Endothelial cell of umbilical vein (primary cell): ENCODE results near the gene ACOT11. TPM values are rescaled to one million over a fixed set of nuclear protein-coding genes. Genes with fewer than 3 reads are reported as not detected.

ENCODE experiments used
- BruUV-seq: library from RNA; stranded (reverse); fragments of 400-500 nt; replicated peaks from 2 replicates; lab custom pipeline; 2021; lab: Mats Ljungman, UMichigan
- CTCF ChIA-PET: fragments of 300-600, 350-600 bp; sonication (Branson Sonifier 250); formaldehyde crosslinking; loops from one replicate; lab custom pipeline; 2021; ENCODE audit warnings: antibody characterized with exemption, inconsistent platforms; lab: Charles Lee
- POLR2A ChIA-PET: fragments of 300-600, 350-600 bp; sonication (Branson Sonifier 250); formaldehyde crosslinking; loops from one replicate; lab custom pipeline; 2021; ENCODE audit warnings: antibody characterized with exemption, inconsistent platforms; lab: Charles Lee
- DNase-seq: peaks from one replicate; pipeline ENCODE4 v3.0.0-alpha.2; 2011; ENCODE audit warnings: low read depth, low spot score
- FAIRE-seq: peaks from 2 replicates; lab custom pipeline; 2011; peaks lifted over from hg19 to GRCh38; lab: Jason Lieb, UNC
- H2AFZ ChIP-seq: 2 replicates; pipeline ENCODE4 v1.6.0; 2012; ENCODE audit warnings: low read depth, low read length, control low read depth, inconsistent platforms
- H3K27ac ChIP-seq: 2 replicates; pipeline ENCODE4 v1.5.1; 2011; ENCODE audit warnings: low read depth, mild to moderate bottlenecking, control low read depth, low read length, moderate library complexity; ENCODE audit not compliant: insufficient read depth
- H3K27me3 ChIP-seq, 2 experiments: 2 replicates each; pipeline versions ENCODE4 v1.6.0 to v1.6.1; 2011; ENCODE audit warnings: low read length in 2 of 2, mixed read lengths in 1 of 2; ENCODE audit not compliant: control insufficient read depth in 2 of 2, insufficient read depth in 2 of 2
- H3K36me3 ChIP-seq, 2 experiments: 2 replicates in 1 of 2; 3 replicates in 1 of 2; pipeline ENCODE4 v1.5.1; 2011; ENCODE audit warnings: low read length in 2 of 2, mild to moderate bottlenecking in 1 of 2, moderate library complexity in 1 of 2; ENCODE audit not compliant: control insufficient read depth in 2 of 2, insufficient read depth in 2 of 2; ENCODE audit errors: extremely low read depth in 1 of 2
- H3K4me1 ChIP-seq: 3 replicates; pipeline ENCODE4 v1.5.1; 2011; ENCODE audit warnings: mild to moderate bottlenecking, low read length; ENCODE audit not compliant: control insufficient read depth, insufficient read depth; ENCODE audit errors: extremely low read depth
- H3K4me2 ChIP-seq: 2 replicates; pipeline ENCODE4 v1.6.1; 2011; ENCODE audit warnings: low read length, control low read depth, mixed read lengths; ENCODE audit not compliant: insufficient read depth
- H3K4me3 ChIP-seq, 3 experiments: fragments of 200-600 bp in 1 of 3; sonication (generic), shearing (Covaris generic) in 1 of 3; replicated peaks in 1 of 3; 2 replicates each; pipeline ENCODE4 v1.5.1; 2011 to 2016; ENCODE audit warnings: control low read depth in 3 of 3, low read length in 3 of 3, mild to moderate bottlenecking in 2 of 3, inconsistent platforms in 1 of 3, low read depth in 1 of 3, moderate library complexity in 1 of 3; ENCODE audit not compliant: insufficient read depth in 1 of 3
- H3K79me2 ChIP-seq: 2 replicates; pipeline ENCODE4 v1.6.0; 2012; ENCODE audit warnings: low read length, inconsistent platforms; ENCODE audit not compliant: control insufficient read depth, insufficient read depth
- H3K9ac ChIP-seq: replicated peaks from 2 replicates; pipeline ENCODE3; 2011; ENCODE audit warnings: low read length, control low read depth; ENCODE audit not compliant: insufficient read depth; ENCODE audit errors: extremely low read depth
- H3K9me1 ChIP-seq: replicated peaks from 3 replicates; pipeline ENCODE4 v1.6.0; 2011; ENCODE audit warnings: mild to moderate bottlenecking, low read length; ENCODE audit not compliant: control insufficient read depth, insufficient read depth; ENCODE audit errors: extremely low read depth
- H3K9me3 ChIP-seq: replicated peaks from 2 replicates; pipeline ENCODE4 v1.5.1; 2012; ENCODE audit warnings: low read length, inconsistent platforms; ENCODE audit not compliant: control insufficient read depth, insufficient read depth
- H4K20me1 ChIP-seq: replicated peaks from 2 replicates; pipeline ENCODE3; 2011; ENCODE audit warnings: mild to moderate bottlenecking, low read length; ENCODE audit not compliant: control insufficient read depth, insufficient read depth; ENCODE audit errors: extremely low read depth
- EZH2 ChIP-seq: IDR thresholded peaks from 2 replicates; pipeline ENCODE4 v1.6.1; 2012; ENCODE audit warnings: borderline replicate concordance, low read depth, mild to moderate bottlenecking, moderate library complexity, low read length, inconsistent platforms; ENCODE audit not compliant: severe bottlenecking
- FOS ChIP-seq: IDR thresholded peaks from 2 replicates; pipeline ENCODE4 v1.6.1; 2011; ENCODE audit warnings: mild to moderate bottlenecking, low read length, moderate library complexity, borderline replicate concordance; ENCODE audit not compliant: insufficient read depth
- GATA2 ChIP-seq: IDR thresholded peaks from 2 replicates; pipeline ENCODE4 v1.7.0; 2011; ENCODE audit warnings: low read depth, mild to moderate bottlenecking, moderate library complexity, mixed read lengths, low read length; ENCODE audit not compliant: insufficient read length, insufficient read depth
- JUN ChIP-seq: IDR thresholded peaks from 2 replicates; pipeline ENCODE4 v1.6.1; 2011; ENCODE audit warnings: borderline replicate concordance, low read depth; ENCODE audit not compliant: insufficient read length, insufficient read depth
- POLR2A ChIP-seq: IDR thresholded peaks from 2 replicates; pipeline ENCODE4 v1.6.1; 2012; ENCODE audit warnings: low read depth, mild to moderate bottlenecking, control low read depth, low read length
- POLR2AphosphoS5 ChIP-seq: IDR thresholded peaks from 2 replicates; pipeline ENCODE4 v1.6.1; 2012; ENCODE audit warnings: low read depth, mild to moderate bottlenecking, control low read depth, low read length, moderate library complexity; ENCODE audit not compliant: insufficient read depth
- dilution Hi-C: fragments of 300-500 bp; cut with MboI; formaldehyde crosslinking; loops from one replicate; pipeline ENCODE4 v1.15.0; 2019; ENCODE audit warnings: low sequenced_read_pairs; ENCODE audit not compliant: extremely low pct_ligation_motif_present
- intact Hi-C: fragments of 100-400 bp; cut with micrococcal nuclease; formaldehyde crosslinking; loops from one replicate; pipeline ENCODE4 v1.10.0; 2022
- polyA plus RNA-seq, 4 experiments: library from polyadenylated mRNA; depleted of rRNA in 3 of 4; stranded (reverse) in 3 of 4; unstranded in 1 of 4; fragments of >200 nt; gene quantifications; 2 replicates each; pipeline versions ENCODE4 v1.2.1 to v1.2.3, GENCODE V29; 2011 to 2012; ENCODE audit warnings: missing spikeins in 1 of 4
- total RNA-seq: library from RNA; stranded (reverse); gene quantifications from 2 replicates; pipeline ENCODE4 v1.2.3, GENCODE V29; 2021
- TF ChIP-seq, protein P1 (sequence below): IDR thresholded peaks from 2 replicates; pipeline ENCODE4 v1.6.1; 2011; ENCODE audit not compliant: insufficient read depth, insufficient read length
- TF ChIP-seq, protein P2 (sequence below), 2 donors: IDR thresholded peaks; 1 replicate in 1 of 2; 2 replicates in 1 of 2; pipeline ENCODE4 v1.5.1; 2011; ENCODE audit warnings: low read length in 2 of 2, mild to moderate bottlenecking in 2 of 2, moderate library complexity in 2 of 2, control low read depth in 1 of 2, inconsistent platforms in 1 of 2, low read depth in 1 of 2; ENCODE audit not compliant: insufficient read depth in 1 of 2; ENCODE audit errors: extremely low read depth in 1 of 2

The ACOT11 gene
- total and polyA plus RNA-seq, 2 donors (not counting 3 experiments of a cell fraction or from before 2014, with no cell fraction given), result 4.5 to 5.4 TPM

DNA sequence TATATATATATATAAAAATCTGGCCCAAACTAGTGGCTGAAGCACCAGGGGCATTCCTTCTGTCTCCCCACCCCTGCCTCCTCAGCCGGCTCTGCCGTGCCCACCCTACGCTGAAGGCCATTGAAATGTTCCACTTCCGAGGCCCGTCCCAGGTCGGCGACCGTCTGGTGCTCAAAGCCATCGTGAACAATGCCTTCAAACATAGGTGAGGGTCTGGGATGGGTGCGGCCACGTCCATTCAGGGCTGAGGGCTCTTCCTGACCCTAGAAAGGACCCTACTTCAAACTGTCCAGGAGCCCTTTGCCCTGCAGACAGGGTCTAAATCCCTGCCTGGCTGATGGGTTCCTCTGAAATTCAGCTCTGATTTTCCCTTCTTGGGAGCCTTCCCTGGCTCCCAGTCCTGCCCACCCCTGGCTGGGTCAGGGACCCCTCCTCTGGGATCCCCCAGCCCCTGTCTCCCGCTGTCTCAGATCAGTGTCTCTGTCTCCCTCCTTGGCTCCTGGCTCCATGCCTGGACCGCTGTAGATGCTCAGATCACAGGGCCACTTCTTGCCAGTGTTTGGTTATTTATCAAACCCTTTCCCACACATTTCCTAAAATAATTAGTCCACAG is 51.3 kb downstream of the ACOT11 start:
- no TSS peak for BruUV-seq

More for the DNA sequence above, 51.3 kb downstream of the ACOT11 start:
- H3K27ac ChIP-seq, result no peak overlapping the region
- FAIRE-seq (no peak), DNase-seq (no peak)
- intact Hi-C loops, result no loop called here
- H3K79me2 ChIP-seq, result no peaks in the 10 kb centered on the region
- no peaks in the 10 kb centered on the region for H3K36me3 ChIP-seq
- no peaks in the 10 kb centered on the region for H3K9me3 ChIP-seq
- H4K20me1 ChIP-seq, result no peaks in the 10 kb centered on the region
- H2AFZ ChIP-seq, result no peak overlapping the region
- no peak overlapping the region for H3K4me2 ChIP-seq
- dilution Hi-C loops, result no loop called here
- POLR2A ChIA-PET, result no interaction called here
- TF ChIP-seq POLR2A (no peak), POLR2AphosphoS5 (no peak), FOS (no peak), EZH2 (no peak), GATA2 (no peak), JUN (no peak)
- TF ChIP-seq, protein P1, sequence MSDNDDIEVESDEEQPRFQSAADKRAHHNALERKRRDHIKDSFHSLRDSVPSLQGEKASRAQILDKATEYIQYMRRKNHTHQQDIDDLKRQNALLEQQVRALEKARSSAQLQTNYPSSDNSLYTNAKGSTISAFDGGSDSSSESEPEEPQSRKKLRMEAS, result no peak
- TF ChIP-seq, protein P2, sequence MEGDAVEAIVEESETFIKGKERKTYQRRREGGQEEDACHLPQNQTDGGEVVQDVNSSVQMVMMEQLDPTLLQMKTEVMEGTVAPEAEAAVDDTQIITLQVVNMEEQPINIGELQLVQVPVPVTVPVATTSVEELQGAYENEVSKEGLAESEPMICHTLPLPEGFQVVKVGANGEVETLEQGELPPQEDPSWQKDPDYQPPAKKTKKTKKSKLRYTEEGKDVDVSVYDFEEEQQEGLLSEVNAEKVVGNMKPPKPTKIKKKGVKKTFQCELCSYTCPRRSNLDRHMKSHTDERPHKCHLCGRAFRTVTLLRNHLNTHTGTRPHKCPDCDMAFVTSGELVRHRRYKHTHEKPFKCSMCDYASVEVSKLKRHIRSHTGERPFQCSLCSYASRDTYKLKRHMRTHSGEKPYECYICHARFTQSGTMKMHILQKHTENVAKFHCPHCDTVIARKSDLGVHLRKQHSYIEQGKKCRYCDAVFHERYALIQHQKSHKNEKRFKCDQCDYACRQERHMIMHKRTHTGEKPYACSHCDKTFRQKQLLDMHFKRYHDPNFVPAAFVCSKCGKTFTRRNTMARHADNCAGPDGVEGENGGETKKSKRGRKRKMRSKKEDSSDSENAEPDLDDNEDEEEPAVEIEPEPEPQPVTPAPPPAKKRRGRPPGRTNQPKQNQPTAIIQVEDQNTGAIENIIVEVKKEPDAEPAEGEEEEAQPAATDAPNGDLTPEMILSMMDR (IDR thresholded peaks at IDR 0.05; ENCODE audit: extremely low read depth in 1 of 2, insufficient read depth in 1 of 2, low read depth in 1 of 2, low read length in 2 of 2), result no peak
- H3K9me1 ChIP-seq, result no peaks in the 10 kb centered on the region
- H3K9ac ChIP-seq, result no peak overlapping the region
- H3K27me3 ChIP-seq, result no peaks in the 10 kb centered on the region
- H3K4me1 ChIP-seq, result no peaks in the 10 kb centered on the region
- CTCF ChIA-PET, result no interaction called here
- H3K4me3 ChIP-seq, result no peak overlapping the region
